Nephron progenitor cell (in vitro differentiated cells): ENCODE results near the gene SNAPC2.

Experiments
- DNase-seq: peaks from one replicate; pipeline ENCODE4 v3.0.0; 2021
- H3K27ac Mint-ChIP-seq: 2 replicates; pipeline ENCODE4 v1.8.0; 2021; ENCODE audit warnings: mild to moderate bottlenecking, moderate library complexity, mixed read lengths
- H3K27me3 Mint-ChIP-seq: 2 replicates; pipeline ENCODE4 v1.8.0; 2021; ENCODE audit warnings: mild to moderate bottlenecking, low read depth, mixed read lengths; ENCODE audit not compliant: poor library complexity
- H3K36me3 Mint-ChIP-seq: 2 replicates; pipeline ENCODE4 v1.8.0; 2021; ENCODE audit warnings: low read depth, mixed read lengths
- H3K4me1 Mint-ChIP-seq: 2 replicates; pipeline ENCODE4 v1.8.0; 2021; ENCODE audit warnings: mixed read lengths
- H3K4me3 Mint-ChIP-seq: 2 replicates; pipeline ENCODE4 v1.8.0; 2021; ENCODE audit warnings: mild to moderate bottlenecking, moderate library complexity, mixed read lengths
- H3K9me3 Mint-ChIP-seq: 2 replicates; pipeline ENCODE4 v1.8.0; 2021; ENCODE audit warnings: mild to moderate bottlenecking, moderate library complexity, mixed read lengths
- TF ChIP-seq, protein P1 (sequence below): fragments of 200-600 bp; sonication (generic); IDR thresholded peaks from 2 replicates; pipeline ENCODE4 v1.5.0; 2021; ENCODE audit warnings: antibody characterized with exemption

The SNAPC2 gene

GRCh38 chr19:7963566-7963965, 43.4 kb downstream of the SNAPC2 start:
- TF ChIP-seq, protein P1, sequence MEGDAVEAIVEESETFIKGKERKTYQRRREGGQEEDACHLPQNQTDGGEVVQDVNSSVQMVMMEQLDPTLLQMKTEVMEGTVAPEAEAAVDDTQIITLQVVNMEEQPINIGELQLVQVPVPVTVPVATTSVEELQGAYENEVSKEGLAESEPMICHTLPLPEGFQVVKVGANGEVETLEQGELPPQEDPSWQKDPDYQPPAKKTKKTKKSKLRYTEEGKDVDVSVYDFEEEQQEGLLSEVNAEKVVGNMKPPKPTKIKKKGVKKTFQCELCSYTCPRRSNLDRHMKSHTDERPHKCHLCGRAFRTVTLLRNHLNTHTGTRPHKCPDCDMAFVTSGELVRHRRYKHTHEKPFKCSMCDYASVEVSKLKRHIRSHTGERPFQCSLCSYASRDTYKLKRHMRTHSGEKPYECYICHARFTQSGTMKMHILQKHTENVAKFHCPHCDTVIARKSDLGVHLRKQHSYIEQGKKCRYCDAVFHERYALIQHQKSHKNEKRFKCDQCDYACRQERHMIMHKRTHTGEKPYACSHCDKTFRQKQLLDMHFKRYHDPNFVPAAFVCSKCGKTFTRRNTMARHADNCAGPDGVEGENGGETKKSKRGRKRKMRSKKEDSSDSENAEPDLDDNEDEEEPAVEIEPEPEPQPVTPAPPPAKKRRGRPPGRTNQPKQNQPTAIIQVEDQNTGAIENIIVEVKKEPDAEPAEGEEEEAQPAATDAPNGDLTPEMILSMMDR = no peak
- Mint-ChIP-seq H3K4me1 (no peaks in the 10 kb centered on the region), H3K27ac (no peak overlapping the region), H3K4me3 (no peak overlapping the region), H3K36me3 (peaks cover 47% of the 10 kb centered on the region), H3K9me3 (no peaks in the 10 kb centered on the region), H3K27me3 (no peaks in the 10 kb centered on the region)
- no peak for DNase-seq

DNA sequence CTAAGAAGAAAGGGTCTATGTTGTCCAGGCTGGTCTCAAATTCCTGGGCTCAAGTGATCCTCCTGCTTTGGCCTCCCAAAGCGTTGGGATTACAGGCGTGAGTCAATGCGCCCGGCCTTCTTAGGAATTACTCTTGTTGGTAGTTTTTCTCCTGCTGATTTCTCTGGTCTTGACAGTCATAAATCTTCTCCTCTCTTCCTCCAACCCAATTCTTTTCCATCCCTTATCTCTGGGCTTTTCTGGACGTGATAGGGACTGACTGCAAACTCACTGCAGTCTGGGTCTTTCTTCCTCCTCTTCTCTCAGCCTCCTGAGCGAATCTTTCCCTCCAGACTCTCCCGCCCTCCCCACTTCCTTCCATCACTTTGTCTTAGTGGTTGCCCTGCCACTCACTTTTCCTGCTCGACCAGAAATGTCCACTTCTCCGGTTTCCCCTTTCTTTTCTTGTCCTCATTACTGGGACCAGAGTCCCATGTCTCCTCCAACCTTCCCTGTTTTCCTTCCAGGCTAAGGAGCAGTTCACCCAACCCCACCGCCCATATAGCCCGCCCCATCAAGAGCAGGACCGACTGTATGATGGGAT, 45.2 kb downstream of the SNAPC2 start:
- Mint-ChIP-seq H3K9me3 (no peaks in the 10 kb centered on the region), H3K27ac (peak overlapping the region; percentile 80), H3K27me3 (no peaks in the 10 kb centered on the region), H3K4me3 (no peak overlapping the region), H3K36me3 (peaks cover 45% of the 10 kb centered on the region), H3K4me1 (no peaks in the 10 kb centered on the region)
- no peak for DNase-seq
- TF ChIP-seq, protein P1 = no peak

DNA sequence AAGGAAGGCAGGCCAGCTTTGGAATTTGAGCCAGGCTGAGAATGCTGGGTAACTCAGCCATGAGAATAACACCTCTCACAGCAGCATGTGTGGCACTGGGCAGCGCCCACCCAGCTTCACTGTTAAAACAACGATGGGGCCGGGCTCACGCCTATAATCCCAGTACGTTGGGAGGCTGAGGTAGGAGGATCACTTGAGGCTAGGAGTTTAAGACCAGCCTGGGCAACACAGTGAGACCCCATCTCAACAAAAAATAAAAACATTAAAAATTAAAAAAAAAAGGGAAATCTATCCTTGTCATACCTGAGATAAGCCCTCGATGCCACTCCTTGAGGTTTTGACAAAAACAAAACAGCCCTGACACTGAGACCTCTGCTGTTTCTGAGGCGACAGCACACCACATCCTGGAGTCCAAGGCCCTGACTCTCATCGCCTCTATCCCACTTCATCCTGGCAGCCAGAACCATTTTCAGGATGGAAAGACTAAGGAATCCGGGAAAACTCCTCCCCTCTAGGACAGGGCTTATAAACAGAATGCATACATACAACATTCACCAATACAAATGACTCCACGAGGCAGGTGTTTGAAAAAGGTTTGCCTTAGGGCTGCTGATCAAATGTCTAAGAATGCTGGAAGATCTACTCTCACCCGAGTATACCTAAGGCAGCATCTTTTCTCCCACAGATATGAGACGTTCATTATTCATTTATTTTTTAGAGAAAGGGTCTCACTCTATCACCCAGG, 46.0 kb downstream of the SNAPC2 start:
- H3K9me3 Mint-ChIP-seq = no peaks in the 10 kb centered on the region
- no peaks in the 10 kb centered on the region for H3K27me3 Mint-ChIP-seq
- peaks cover 51% of the 10 kb centered on the region for H3K36me3 Mint-ChIP-seq
- no peak for DNase-seq
- H3K4me1 Mint-ChIP-seq = no peaks in the 10 kb centered on the region
- H3K4me3 Mint-ChIP-seq = no peak overlapping the region
- TF ChIP-seq, protein P1 = no peak
- no peak overlapping the region for H3K27ac Mint-ChIP-seq

GRCh38 chr19:7968008-7968795, 48.1 kb downstream of the SNAPC2 start:
- H3K36me3 Mint-ChIP-seq = peaks cover 40% of the 10 kb centered on the region
- H3K27ac Mint-ChIP-seq = peak overlapping the region; percentile 89

DNA sequence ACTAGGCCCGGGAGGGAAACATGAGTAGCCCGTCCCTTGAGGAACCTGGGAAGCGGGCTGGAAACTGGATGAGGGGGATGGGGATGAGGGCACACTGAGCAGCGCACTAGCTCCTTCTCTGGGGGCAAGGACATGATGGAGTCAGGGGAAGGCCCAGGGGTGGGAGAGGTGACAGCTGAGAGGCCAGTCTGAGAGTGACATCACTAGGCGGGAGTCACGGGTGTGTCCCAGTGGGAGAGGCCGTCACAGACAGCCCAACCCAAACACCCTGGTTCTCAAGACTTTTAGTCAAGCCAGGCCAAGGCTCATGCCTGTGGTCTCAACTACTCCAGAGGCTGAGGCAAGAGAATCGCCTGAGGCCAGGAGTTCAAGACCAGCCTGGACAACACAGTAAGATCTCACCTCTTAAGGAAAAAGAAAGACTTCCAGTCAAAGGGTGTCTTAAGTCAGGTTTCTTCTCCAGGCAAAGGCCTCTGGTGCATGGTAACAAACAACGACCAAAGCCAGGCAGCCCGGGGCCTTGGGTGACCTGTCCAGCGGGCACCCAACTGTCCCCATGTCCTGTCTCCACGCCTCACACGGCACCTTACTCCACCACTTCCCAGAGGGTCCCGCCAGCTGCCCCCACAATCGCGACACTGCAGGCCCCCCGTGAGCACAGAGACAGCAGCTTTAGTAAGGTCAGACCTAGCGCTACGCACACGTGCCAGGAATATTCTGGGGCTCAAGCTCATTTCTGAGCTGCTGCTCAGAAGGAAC, 48.8 kb downstream of the SNAPC2 start:
- TF ChIP-seq, protein P1 = no peak
- DNase-seq = no peak
- peaks cover 44% of the 10 kb centered on the region for H3K36me3 Mint-ChIP-seq
- peak overlapping the region; percentile 89 for H3K27ac Mint-ChIP-seq
- H3K27me3 Mint-ChIP-seq = no peaks in the 10 kb centered on the region
- no peaks in the 10 kb centered on the region for H3K9me3 Mint-ChIP-seq
- no peak overlapping the region for H3K4me3 Mint-ChIP-seq
- H3K4me1 Mint-ChIP-seq = no peaks in the 10 kb centered on the region

More at GRCh38 chr19:7968008-7968795, 48.1 kb downstream of the SNAPC2 start:
- Mint-ChIP-seq H3K9me3 (no peaks in the 10 kb centered on the region), H3K4me1 (no peaks in the 10 kb centered on the region), H3K27me3 (no peaks in the 10 kb centered on the region), H3K4me3 (no peak overlapping the region)
- TF ChIP-seq, protein P1 = no peak
- no peak for DNase-seq
